Measurements from ENCODE around the gene EPS8L2. TPM values are rescaled to one million over a fixed set of nuclear protein-coding genes. Genes with fewer than 3 reads are reported as not detected.

EPS8L2 gene
- total RNA-seq, 4 donors from 2014 or later: 185 to 259 (median 195) TPM

GRCh38 chr11:766106-766935 is 60.3 kb downstream of the EPS8L2 start:
- H3K36me3 ChIP-seq: peaks cover 37 to 56% of the 10 kb centered on the region in 2 donors
- H3K4me3 ChIP-seq (replicated peaks in 1 of 3): no peak overlapping the region
- no peaks in the 10 kb centered on the region for H3K9me3 ChIP-seq
- no peak for DNase-seq
- H3K27me3 ChIP-seq: no peaks in the 10 kb centered on the region
- H3K27ac ChIP-seq: no peak overlapping the region
- no peaks in the 10 kb centered on the region for H3K4me1 ChIP-seq
- no peak for TF ChIP-seq POLR2A (IDR thresholded peaks at IDR 0.05)
- TF ChIP-seq, protein P1, sequence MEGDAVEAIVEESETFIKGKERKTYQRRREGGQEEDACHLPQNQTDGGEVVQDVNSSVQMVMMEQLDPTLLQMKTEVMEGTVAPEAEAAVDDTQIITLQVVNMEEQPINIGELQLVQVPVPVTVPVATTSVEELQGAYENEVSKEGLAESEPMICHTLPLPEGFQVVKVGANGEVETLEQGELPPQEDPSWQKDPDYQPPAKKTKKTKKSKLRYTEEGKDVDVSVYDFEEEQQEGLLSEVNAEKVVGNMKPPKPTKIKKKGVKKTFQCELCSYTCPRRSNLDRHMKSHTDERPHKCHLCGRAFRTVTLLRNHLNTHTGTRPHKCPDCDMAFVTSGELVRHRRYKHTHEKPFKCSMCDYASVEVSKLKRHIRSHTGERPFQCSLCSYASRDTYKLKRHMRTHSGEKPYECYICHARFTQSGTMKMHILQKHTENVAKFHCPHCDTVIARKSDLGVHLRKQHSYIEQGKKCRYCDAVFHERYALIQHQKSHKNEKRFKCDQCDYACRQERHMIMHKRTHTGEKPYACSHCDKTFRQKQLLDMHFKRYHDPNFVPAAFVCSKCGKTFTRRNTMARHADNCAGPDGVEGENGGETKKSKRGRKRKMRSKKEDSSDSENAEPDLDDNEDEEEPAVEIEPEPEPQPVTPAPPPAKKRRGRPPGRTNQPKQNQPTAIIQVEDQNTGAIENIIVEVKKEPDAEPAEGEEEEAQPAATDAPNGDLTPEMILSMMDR (IDR thresholded peaks at IDR 0.05): no peak
- intact Hi-C loops (cut with DNase I): no loop called here
- WGBS, 2 donors: 84 to 85% methylated on average over 9 to 10 of the region's 11 CpGs

DNA sequence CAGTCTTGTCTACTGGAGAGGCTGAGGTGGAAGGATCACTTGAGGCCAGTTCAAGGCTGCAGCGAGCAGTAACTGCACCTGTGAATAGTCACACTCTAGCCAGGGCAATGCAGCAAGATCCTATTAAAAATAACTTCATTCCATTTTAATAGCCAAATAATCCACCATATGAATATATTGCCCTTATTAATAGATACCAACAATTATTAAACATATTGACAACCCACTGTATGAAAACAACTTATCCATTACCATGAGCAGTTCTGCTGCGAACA is 60.8 kb downstream of the EPS8L2 start:
- Histone ChIP-seq H3K27ac (no peak overlapping the region), H3K4me1 (no peaks in the 10 kb centered on the region), H3K4me3 (replicated peaks in 1 of 3) (no peak overlapping the region), H3K9me3 (no peaks in the 10 kb centered on the region), H3K36me3 (peaks cover 37 to 56% of the 10 kb centered on the region in 2 donors), H3K27me3 (no peaks in the 10 kb centered on the region)
- no peak for DNase-seq
- intact Hi-C loops (cut with DNase I): no loop called here
- 96 to 97% methylated on average over 2 of the region's 2 CpGs for WGBS, 2 donors
- TF ChIP-seq POLR2A (IDR thresholded peaks at IDR 0.05): no peak
- TF ChIP-seq, protein P1 (IDR thresholded peaks at IDR 0.05): no peak

DNA sequence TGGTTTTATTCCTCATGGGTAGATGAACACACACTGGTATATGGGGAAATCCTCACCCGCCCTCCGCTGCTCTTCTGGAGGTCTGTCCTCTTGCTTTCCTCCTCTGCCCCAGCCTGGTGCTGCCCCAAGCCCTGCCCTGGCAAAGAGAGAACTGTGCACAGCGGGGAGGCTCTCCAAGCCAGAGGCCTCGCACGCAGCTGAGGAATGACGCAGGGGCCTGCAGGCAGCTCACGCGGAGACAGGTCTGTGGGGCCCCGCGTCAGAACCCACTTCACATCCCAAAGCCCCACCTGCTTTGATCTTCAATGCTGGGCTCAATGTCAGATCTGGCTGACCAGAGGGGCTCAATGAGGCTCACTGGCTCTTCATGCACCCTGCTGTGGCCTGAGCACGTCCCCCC is 61.2 kb downstream of the EPS8L2 start:
- WGBS, 2 donors: 96% methylated on average over 8 to 10 of the region's 11 CpGs
- H3K36me3 ChIP-seq: peaks cover 37 to 52% of the 10 kb centered on the region in 2 donors
- no peaks in the 10 kb centered on the region for H3K9me3 ChIP-seq
- DNase-seq: no peak
- no peak overlapping the region for H3K4me3 ChIP-seq (replicated peaks in 1 of 3)
- intact Hi-C loops (cut with DNase I): no loop called here
- no peaks in the 10 kb centered on the region for H3K27me3 ChIP-seq
- TF ChIP-seq, protein P1 (IDR thresholded peaks at IDR 0.05): no peak
- no peak for TF ChIP-seq POLR2A (IDR thresholded peaks at IDR 0.05)
- no peaks in the 10 kb centered on the region for H3K4me1 ChIP-seq
- no peak overlapping the region for H3K27ac ChIP-seq

DNA sequence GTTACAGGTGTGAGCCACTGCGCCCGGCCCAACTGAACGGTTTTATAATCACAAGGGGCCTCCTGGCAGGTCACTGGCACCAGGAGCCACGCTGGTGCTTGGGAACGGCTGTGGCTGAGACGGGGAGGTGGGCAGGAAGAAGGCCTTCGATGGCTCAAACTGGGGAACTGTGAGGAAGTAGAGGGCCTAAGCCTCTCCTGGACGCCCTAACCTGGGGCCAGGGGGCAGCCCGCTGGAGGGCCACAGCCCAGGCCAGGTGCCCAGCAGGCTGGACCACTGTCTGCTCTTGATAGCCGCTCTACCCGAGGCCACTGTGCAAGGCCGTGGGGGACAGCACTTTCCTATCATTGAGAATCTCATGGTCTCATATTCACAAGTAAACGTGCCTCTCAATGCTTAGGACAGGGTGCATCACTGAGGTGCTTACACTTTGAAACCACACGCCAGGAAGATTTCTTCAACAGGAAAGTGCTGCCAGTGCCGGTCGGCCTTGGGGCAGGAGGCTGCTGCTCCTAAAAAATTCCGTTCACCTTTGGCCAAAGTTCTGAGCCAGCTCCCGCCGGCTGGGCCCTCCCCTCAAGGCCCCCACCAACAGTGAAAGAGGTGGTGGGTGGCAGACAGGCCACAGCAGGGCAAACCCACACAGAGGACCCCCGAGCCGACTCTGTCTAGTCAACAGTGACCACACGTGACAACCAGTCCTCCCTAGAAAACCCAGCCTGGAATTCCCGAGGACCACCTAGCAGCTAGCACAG is 64.0 kb downstream of the EPS8L2 start:
- H3K27me3 ChIP-seq: no peaks in the 10 kb centered on the region
- H3K36me3 ChIP-seq: peaks cover 17 to 27% of the 10 kb centered on the region in 2 donors
- no peak overlapping the region for H3K27ac ChIP-seq
- no peaks in the 10 kb centered on the region for H3K9me3 ChIP-seq
- no peak overlapping the region for H3K4me3 ChIP-seq (replicated peaks in 1 of 3)
- no peak for TF ChIP-seq POLR2A (IDR thresholded peaks at IDR 0.05)
- TF ChIP-seq, protein P1 (IDR thresholded peaks at IDR 0.05): no peak
- WGBS, 2 donors: 85 to 94% methylated on average over 18 of the region's 23 CpGs
- DNase-seq: no peak
- no peaks in the 10 kb centered on the region for H3K4me1 ChIP-seq
- intact Hi-C loops (cut with DNase I): no loop called here
